Neural cell (in vitro differentiated cells): ENCODE measurements around the gene LGR5. TPM values are rescaled to one million over a fixed set of nuclear protein-coding genes. Genes with fewer than 3 reads are reported as not detected.

ENCODE experiments used
- H2AFZ ChIP-seq: fragments of 200-600, 300-800 bp; sonication (generic), shearing (Covaris generic); 2 replicates; pipeline ENCODE4 v1.6.0; 2014; ENCODE audit warnings: low read depth, mild to moderate bottlenecking, antibody characterized with exemption, low read length, moderate library complexity
- H3F3A ChIP-seq: fragments of 200-600 bp; shearing (Covaris generic); 2 replicates; pipeline ENCODE4 v1.6.1; 2016; ENCODE audit warnings: mild to moderate bottlenecking, moderate library complexity, mixed read lengths, antibody characterized with exemption, low read length; ENCODE audit not compliant: insufficient read depth, poor library complexity, severe bottlenecking
- H3K27ac ChIP-seq: fragments of 200-600, 300-800 bp; sonication (generic), shearing (Covaris generic); 2 replicates; pipeline ENCODE4 v1.5.1; 2014; ENCODE audit warnings: mild to moderate bottlenecking, low read length, moderate library complexity
- H3K27me3 ChIP-seq: fragments of 300-800, 200-600 bp; sonication (generic), shearing (Covaris generic); 2 replicates; pipeline ENCODE4 v1.6.0; 2014; ENCODE audit warnings: mild to moderate bottlenecking, low read depth, low read length, moderate library complexity; ENCODE audit not compliant: insufficient read depth
- H3K36me3 ChIP-seq: fragments of 300-800, 200-600 bp; sonication (generic), shearing (Covaris generic); 2 replicates; pipeline ENCODE4 v1.5.1; 2014; ENCODE audit warnings: mild to moderate bottlenecking, antibody characterized with exemption, low read length, moderate library complexity; ENCODE audit not compliant: insufficient read depth
- H3K4me2 ChIP-seq: fragments of 300-800, 200-600 bp; sonication (generic), shearing (Covaris generic); 2 replicates; pipeline ENCODE4 v1.6.0; 2014; ENCODE audit warnings: mild to moderate bottlenecking, low read length
- H3K4me3 ChIP-seq: fragments of 300-800, 200-600 bp; sonication (generic), shearing (Covaris generic); 2 replicates; pipeline ENCODE4 v1.5.1; 2014; ENCODE audit warnings: mild to moderate bottlenecking, low read length, moderate library complexity
- H3K79me2 ChIP-seq: fragments of 200-600 bp; shearing (Covaris generic); replicated peaks from 2 replicates; pipeline ENCODE4 v1.6.0; 2014; ENCODE audit warnings: mild to moderate bottlenecking, low read length, moderate library complexity; ENCODE audit not compliant: insufficient read depth
- H3K9ac ChIP-seq: fragments of 300-800, 200-600 bp; sonication (generic), shearing (Covaris generic); 2 replicates; pipeline ENCODE4 v1.6.1; 2016; ENCODE audit warnings: mild to moderate bottlenecking, low read length, mixed read lengths
- H3K9me2 ChIP-seq: fragments of 200-600 bp; shearing (Covaris generic); 2 replicates; pipeline ENCODE4 v1.6.1; 2016; ENCODE audit warnings: mild to moderate bottlenecking, low read length, mixed read lengths; ENCODE audit not compliant: insufficient read depth
- H3K9me3 ChIP-seq: fragments of 200-600, 300-800 bp; sonication (generic), shearing (Covaris generic); 2 replicates; pipeline ENCODE4 v1.6.1; 2016; ENCODE audit warnings: mild to moderate bottlenecking, mixed run types, low read length, moderate library complexity, mixed read lengths
- H4K20me1 ChIP-seq: fragments of 200-600 bp; shearing (Covaris generic); 2 replicates; pipeline ENCODE4 v1.6.1; 2016; ENCODE audit warnings: mild to moderate bottlenecking, mixed run types; ENCODE audit not compliant: insufficient read depth
- EP300 ChIP-seq: fragments of 450-650 bp; conservative IDR thresholded peaks from 2 replicates; pipeline ENCODE4 v1.6.1; 2014; ENCODE audit warnings: antibody characterized with exemption, mild to moderate bottlenecking, moderate library complexity; ENCODE audit not compliant: poor library complexity, severe bottlenecking
- EZH2 ChIP-seq: fragments of 200-600, 300-800 bp; shearing (Covaris generic), sonication (generic); IDR thresholded peaks from 2 replicates; pipeline ENCODE4 v1.6.1; 2014; ENCODE audit warnings: antibody characterized with exemption, low read length, borderline replicate concordance, mild to moderate bottlenecking; ENCODE audit not compliant: insufficient read depth, poor library complexity, severe bottlenecking
- MXI1 ChIP-seq: fragments of 450-650 bp; conservative IDR thresholded peaks from 2 replicates; pipeline ENCODE4 v1.6.1; 2014; ENCODE audit warnings: antibody characterized with exemption, mild to moderate bottlenecking; ENCODE audit not compliant: poor library complexity, severe bottlenecking
- POLR2AphosphoS5 ChIP-seq: IDR thresholded peaks from 2 replicates; pipeline ENCODE4 v1.6.1; 2012
- RAD21 ChIP-seq: fragments of 450-650 bp; conservative IDR thresholded peaks from 2 replicates; pipeline ENCODE4 v1.6.1; 2014; ENCODE audit warnings: antibody characterized with exemption, mild to moderate bottlenecking, moderate library complexity
- SMC3 ChIP-seq: fragments of 450-650 bp; conservative IDR thresholded peaks from 2 replicates; pipeline ENCODE4 v1.6.1; 2014; ENCODE audit warnings: antibody characterized with exemption, mild to moderate bottlenecking, moderate library complexity; ENCODE audit not compliant: poor library complexity
- TAF1 ChIP-seq: IDR thresholded peaks from 2 replicates; pipeline ENCODE4 v1.6.1; 2012; ENCODE audit warnings: low read depth
- polyA plus RNA-seq: library from polyadenylated mRNA; depleted of rRNA; stranded (reverse); fragments of >200 nt; gene quantifications from 2 replicates; pipeline ENCODE4 v1.2.3, GENCODE V29; 2014
- TF ChIP-seq, protein P1 (sequence below): fragments of 450-650 bp; IDR thresholded peaks from 2 replicates; pipeline ENCODE4 v1.5.1; 2014; ENCODE audit warnings: antibody characterized with exemption, mild to moderate bottlenecking, moderate library complexity; ENCODE audit not compliant: poor library complexity, severe bottlenecking
- TF ChIP-seq, protein P2 (sequence below): IDR thresholded peaks from 2 replicates; pipeline ENCODE4 v1.6.1; 2012; ENCODE audit warnings: borderline replicate concordance

The LGR5 gene
- polyA plus RNA-seq, 1 donor from 2014 or later, result 0.16 TPM

DNA sequence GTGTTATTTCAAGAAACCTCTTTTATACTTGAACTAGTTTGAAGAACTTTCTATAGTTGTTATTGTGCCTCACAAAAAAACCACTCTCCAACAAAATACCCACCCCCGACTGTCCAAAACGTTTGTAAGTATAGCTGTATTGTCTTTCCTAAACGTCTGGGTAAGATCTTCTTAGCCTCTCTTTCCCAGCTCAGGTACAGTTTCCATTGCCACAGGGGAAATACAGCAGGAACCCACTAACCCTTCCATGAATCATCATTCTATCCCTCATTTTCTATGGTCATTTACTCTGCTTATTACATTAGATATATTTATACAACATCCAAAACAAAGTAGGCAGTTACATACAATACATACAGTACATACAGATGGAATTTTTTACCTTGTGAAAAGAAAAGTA, 153.2 kb downstream of the LGR5 start:
- no peak for TF ChIP-seq EZH2
- TF ChIP-seq, protein P1, sequence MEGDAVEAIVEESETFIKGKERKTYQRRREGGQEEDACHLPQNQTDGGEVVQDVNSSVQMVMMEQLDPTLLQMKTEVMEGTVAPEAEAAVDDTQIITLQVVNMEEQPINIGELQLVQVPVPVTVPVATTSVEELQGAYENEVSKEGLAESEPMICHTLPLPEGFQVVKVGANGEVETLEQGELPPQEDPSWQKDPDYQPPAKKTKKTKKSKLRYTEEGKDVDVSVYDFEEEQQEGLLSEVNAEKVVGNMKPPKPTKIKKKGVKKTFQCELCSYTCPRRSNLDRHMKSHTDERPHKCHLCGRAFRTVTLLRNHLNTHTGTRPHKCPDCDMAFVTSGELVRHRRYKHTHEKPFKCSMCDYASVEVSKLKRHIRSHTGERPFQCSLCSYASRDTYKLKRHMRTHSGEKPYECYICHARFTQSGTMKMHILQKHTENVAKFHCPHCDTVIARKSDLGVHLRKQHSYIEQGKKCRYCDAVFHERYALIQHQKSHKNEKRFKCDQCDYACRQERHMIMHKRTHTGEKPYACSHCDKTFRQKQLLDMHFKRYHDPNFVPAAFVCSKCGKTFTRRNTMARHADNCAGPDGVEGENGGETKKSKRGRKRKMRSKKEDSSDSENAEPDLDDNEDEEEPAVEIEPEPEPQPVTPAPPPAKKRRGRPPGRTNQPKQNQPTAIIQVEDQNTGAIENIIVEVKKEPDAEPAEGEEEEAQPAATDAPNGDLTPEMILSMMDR, result no peak
- no peak for TF ChIP-seq MXI1
- H3K27ac ChIP-seq, result no peak overlapping the region
- H3K9me2 ChIP-seq, result no peaks in the 10 kb centered on the region
- no peak overlapping the region for H3K9ac ChIP-seq
- H3K27me3 ChIP-seq, result no peaks in the 10 kb centered on the region
- no peak overlapping the region for H3K4me2 ChIP-seq
- H3K36me3 ChIP-seq, result no peaks in the 10 kb centered on the region
- no peaks in the 10 kb centered on the region for H3F3A ChIP-seq
- no peak overlapping the region for H3K4me3 ChIP-seq
- H3K79me2 ChIP-seq, result no peaks in the 10 kb centered on the region
- H2AFZ ChIP-seq, result no peak overlapping the region
- no peaks in the 10 kb centered on the region for H3K9me3 ChIP-seq
- no peaks in the 10 kb centered on the region for H4K20me1 ChIP-seq

- no peaks in the 10 kb centered on the region for H3K27me3 ChIP-seq
- H3K9ac ChIP-seq, result no peak overlapping the region
- TF ChIP-seq POLR2AphosphoS5, result no peak
- TF ChIP-seq, protein P1, result no peak
- H3K79me2 ChIP-seq, result no peaks in the 10 kb centered on the region
- no peak overlapping the region for H3K27ac ChIP-seq
- H3K36me3 ChIP-seq, result no peaks in the 10 kb centered on the region
- no peaks in the 10 kb centered on the region for H3K9me3 ChIP-seq
- no peaks in the 10 kb centered on the region for H3F3A ChIP-seq
- no peaks in the 10 kb centered on the region for H4K20me1 ChIP-seq
- H3K9me2 ChIP-seq, result no peaks in the 10 kb centered on the region
- H3K4me2 ChIP-seq, result no peak overlapping the region
- H3K4me3 ChIP-seq, result no peak overlapping the region
- H2AFZ ChIP-seq, result no peak overlapping the region
Measured at GRCh38 chr12:71594214-71594948, 154.8 kb downstream of the LGR5 start.

DNA sequence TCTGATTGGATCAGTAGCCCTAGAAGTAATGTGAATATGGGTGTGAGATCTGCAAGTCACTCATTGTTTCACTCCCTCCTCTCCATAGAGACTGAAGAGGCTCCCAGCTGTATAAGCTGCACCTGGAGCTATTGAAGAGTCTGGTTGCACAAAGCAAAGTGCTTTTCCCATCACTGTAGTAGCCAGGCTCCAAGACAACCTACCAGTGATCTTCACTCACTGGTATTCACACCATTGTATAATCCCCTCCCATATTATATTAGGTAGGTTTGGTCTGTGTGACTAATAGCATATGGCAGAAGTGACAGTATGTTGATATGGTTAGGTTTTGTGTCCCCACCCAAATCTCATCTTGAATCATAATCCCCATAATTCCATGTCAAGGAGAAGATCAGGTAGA, 159.6 kb downstream of the LGR5 start:
- H3K79me2 ChIP-seq, result no peaks in the 10 kb centered on the region
- no peak overlapping the region for H2AFZ ChIP-seq
- H3K9ac ChIP-seq, result no peak overlapping the region
- H3K4me2 ChIP-seq, result no peak overlapping the region
- H3K9me2 ChIP-seq, result no peaks in the 10 kb centered on the region
- TF ChIP-seq SMC3 (no peak), EP300 (no peak), TAF1 (no peak), POLR2AphosphoS5 (no peak), EZH2 (no peak), RAD21 (no peak), MXI1 (no peak)
- TF ChIP-seq, protein P1, result no peak
- TF ChIP-seq, protein P2, sequence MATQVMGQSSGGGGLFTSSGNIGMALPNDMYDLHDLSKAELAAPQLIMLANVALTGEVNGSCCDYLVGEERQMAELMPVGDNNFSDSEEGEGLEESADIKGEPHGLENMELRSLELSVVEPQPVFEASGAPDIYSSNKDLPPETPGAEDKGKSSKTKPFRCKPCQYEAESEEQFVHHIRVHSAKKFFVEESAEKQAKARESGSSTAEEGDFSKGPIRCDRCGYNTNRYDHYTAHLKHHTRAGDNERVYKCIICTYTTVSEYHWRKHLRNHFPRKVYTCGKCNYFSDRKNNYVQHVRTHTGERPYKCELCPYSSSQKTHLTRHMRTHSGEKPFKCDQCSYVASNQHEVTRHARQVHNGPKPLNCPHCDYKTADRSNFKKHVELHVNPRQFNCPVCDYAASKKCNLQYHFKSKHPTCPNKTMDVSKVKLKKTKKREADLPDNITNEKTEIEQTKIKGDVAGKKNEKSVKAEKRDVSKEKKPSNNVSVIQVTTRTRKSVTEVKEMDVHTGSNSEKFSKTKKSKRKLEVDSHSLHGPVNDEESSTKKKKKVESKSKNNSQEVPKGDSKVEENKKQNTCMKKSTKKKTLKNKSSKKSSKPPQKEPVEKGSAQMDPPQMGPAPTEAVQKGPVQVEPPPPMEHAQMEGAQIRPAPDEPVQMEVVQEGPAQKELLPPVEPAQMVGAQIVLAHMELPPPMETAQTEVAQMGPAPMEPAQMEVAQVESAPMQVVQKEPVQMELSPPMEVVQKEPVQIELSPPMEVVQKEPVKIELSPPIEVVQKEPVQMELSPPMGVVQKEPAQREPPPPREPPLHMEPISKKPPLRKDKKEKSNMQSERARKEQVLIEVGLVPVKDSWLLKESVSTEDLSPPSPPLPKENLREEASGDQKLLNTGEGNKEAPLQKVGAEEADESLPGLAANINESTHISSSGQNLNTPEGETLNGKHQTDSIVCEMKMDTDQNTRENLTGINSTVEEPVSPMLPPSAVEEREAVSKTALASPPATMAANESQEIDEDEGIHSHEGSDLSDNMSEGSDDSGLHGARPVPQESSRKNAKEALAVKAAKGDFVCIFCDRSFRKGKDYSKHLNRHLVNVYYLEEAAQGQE, result no peak
- no peaks in the 10 kb centered on the region for H3K36me3 ChIP-seq
- H3K27me3 ChIP-seq, result no peaks in the 10 kb centered on the region
- H3F3A ChIP-seq, result no peaks in the 10 kb centered on the region
- H3K4me3 ChIP-seq, result no peak overlapping the region
- no peaks in the 10 kb centered on the region for H3K9me3 ChIP-seq
- no peaks in the 10 kb centered on the region for H4K20me1 ChIP-seq
- no peak overlapping the region for H3K27ac ChIP-seq
